Vagina (tissue), 2 donors: ENCODE measurements around the gene HABP2. TPM values are rescaled to one million over a fixed set of nuclear protein-coding genes. Genes with fewer than 3 reads are reported as not detected.

Source experiments
- DNase-seq, 2 donors: peaks; one replicate each; pipeline ENCODE4 v3.0.0-alpha.2; 2017; ENCODE audit errors: extremely low spot score in 2 of 2
- H3K27ac ChIP-seq: fragments of 200-600 bp; sonication (generic); one replicate; pipeline ENCODE4 v1.5.1; 2019
- H3K27me3 ChIP-seq: fragments of 200-600 bp; sonication (generic); one replicate; pipeline ENCODE4 v1.5.1; 2019
- H3K36me3 ChIP-seq, 2 donors: fragments of 200-600 bp; sonication (generic); one replicate each; pipeline ENCODE4 v1.5.1; 2017 to 2019
- H3K4me1 ChIP-seq: fragments of 200-600 bp; sonication (generic); one replicate; pipeline ENCODE4 v1.5.1; 2019
- H3K4me3 ChIP-seq, 2 donors: fragments of 200-600 bp; sonication (generic); 1 replicate in 1 of 2; 2 replicates in 1 of 2; pipeline ENCODE4 v1.5.1; 2016 to 2019
- H3K9me3 ChIP-seq: fragments of 200-600 bp; sonication (generic); one replicate; pipeline ENCODE4 v1.5.1; 2019
- POLR2A ChIP-seq, 2 donors: fragments of 450-650 bp; IDR thresholded peaks; one replicate each; pipeline ENCODE4 v1.6.1; 2017; ENCODE audit warnings: antibody characterized with exemption in 2 of 2, mild to moderate bottlenecking in 2 of 2, moderate library complexity in 2 of 2
- POLR2AphosphoS5 ChIP-seq, 2 donors: sonication (generic); formaldehyde crosslinking; IDR thresholded peaks; one replicate each; pipeline ENCODE4 v1.9.0; 2017; ENCODE audit warnings: antibody characterized with exemption in 2 of 2, mild to moderate bottlenecking in 2 of 2, low read depth in 1 of 2; ENCODE audit not compliant: insufficient read depth in 1 of 2
- intact Hi-C: fragments of 100-400 bp; cut with DNase I; formaldehyde crosslinking; loops from one replicate; pipeline ENCODE4 v1.15.1; 2023
- total RNA-seq: library from RNA; depleted of rRNA; stranded (reverse); fragments of >200 nt; gene quantifications from one replicate; pipeline ENCODE4 v1.2.3, GENCODE V29; 2016
- TF ChIP-seq, protein P1 (sequence below), 3 experiments: fragments of 450-650 bp in 2 of 3; fragments of 200-600 bp in 1 of 3; sonication (generic) in 1 of 3; IDR thresholded peaks; one replicate each; pipeline ENCODE4 v1.5.1; 2017 to 2019; ENCODE audit warnings: antibody characterized with exemption in 3 of 3, mild to moderate bottlenecking in 2 of 3, moderate library complexity in 2 of 3

Gene HABP2
- total RNA-seq, 1 donor from 2014 or later = not detected

DNA sequence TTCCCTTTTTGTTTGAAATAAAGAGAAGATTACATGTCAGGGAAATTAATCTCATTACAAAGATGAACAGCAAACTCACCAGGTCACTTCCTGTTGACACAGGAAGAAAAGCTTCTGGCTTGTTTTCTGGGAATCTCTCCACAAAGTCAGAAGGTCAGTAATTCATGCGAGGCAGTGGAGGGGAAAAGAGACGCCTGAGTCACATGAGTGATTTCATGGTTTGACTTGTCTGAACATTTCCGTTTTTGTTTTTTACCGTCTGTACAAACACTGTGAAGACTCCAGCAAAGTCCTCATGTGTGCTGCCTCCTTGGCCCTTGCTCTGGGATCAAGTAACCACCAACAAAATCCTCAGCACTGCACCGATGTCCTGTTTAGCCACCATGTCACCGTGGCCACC is 2.5 kb upstream of the HABP2 start:
- no peaks in the 10 kb centered on the region for H3K9me3 ChIP-seq
- intact Hi-C loops = no loop called here
- no peaks in the 10 kb centered on the region for H3K27me3 ChIP-seq
- peaks cover 6% of the 10 kb centered on the region for H3K4me1 ChIP-seq
- TF ChIP-seq POLR2AphosphoS5 (IDR thresholded peaks at IDR 0.05; ENCODE audit: insufficient read depth in 1 of 2, low read depth in 1 of 2) (no peak), POLR2A (IDR thresholded peaks at IDR 0.05) (no peak)
- TF ChIP-seq, protein P1, sequence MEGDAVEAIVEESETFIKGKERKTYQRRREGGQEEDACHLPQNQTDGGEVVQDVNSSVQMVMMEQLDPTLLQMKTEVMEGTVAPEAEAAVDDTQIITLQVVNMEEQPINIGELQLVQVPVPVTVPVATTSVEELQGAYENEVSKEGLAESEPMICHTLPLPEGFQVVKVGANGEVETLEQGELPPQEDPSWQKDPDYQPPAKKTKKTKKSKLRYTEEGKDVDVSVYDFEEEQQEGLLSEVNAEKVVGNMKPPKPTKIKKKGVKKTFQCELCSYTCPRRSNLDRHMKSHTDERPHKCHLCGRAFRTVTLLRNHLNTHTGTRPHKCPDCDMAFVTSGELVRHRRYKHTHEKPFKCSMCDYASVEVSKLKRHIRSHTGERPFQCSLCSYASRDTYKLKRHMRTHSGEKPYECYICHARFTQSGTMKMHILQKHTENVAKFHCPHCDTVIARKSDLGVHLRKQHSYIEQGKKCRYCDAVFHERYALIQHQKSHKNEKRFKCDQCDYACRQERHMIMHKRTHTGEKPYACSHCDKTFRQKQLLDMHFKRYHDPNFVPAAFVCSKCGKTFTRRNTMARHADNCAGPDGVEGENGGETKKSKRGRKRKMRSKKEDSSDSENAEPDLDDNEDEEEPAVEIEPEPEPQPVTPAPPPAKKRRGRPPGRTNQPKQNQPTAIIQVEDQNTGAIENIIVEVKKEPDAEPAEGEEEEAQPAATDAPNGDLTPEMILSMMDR (IDR thresholded peaks at IDR 0.05) = no peak
- no peaks in the 10 kb centered on the region for H3K36me3 ChIP-seq
- DNase-seq = no peak
- no peak overlapping the region for H3K27ac ChIP-seq
- no peak overlapping the region for H3K4me3 ChIP-seq

DNA sequence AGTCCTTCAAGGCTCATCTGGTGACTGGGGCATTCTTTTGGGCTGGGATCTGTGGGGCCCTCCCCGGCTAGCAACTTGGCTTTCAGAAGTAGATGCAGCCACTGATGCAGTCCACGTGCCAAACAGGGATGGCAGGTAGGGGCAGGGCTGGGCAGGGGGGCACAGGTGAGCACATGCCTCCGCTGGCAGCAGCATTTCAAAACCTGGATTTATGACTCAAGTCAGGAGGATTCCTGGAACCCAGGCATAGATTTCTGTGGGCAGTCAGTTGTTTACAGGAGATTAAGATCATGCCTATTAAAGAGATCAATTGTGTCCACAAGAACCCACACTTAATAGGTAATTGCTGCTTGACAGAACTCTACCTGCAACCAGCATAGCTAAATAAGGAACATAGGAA is 839 bp upstream of the HABP2 start:
- Histone ChIP-seq H3K9me3 (no peaks in the 10 kb centered on the region), H3K27me3 (no peaks in the 10 kb centered on the region), H3K36me3 (no peaks in the 10 kb centered on the region), H3K4me1 (peaks cover 8% of the 10 kb centered on the region), H3K27ac (no peak overlapping the region), H3K4me3 (no peak overlapping the region)
- no peak for DNase-seq
- TF ChIP-seq POLR2A (IDR thresholded peaks at IDR 0.05) = no peak
- no peak for TF ChIP-seq POLR2AphosphoS5 (IDR thresholded peaks at IDR 0.05; ENCODE audit: insufficient read depth in 1 of 2, low read depth in 1 of 2)
- TF ChIP-seq, protein P1 (IDR thresholded peaks at IDR 0.05) = no peak
- intact Hi-C loops = no loop called here

- intact Hi-C loops = no loop called here
- Histone ChIP-seq H3K4me3 (no peak overlapping the region), H3K36me3 (no peaks in the 10 kb centered on the region), H3K27ac (no peak overlapping the region), H3K4me1 (peaks cover 17% of the 10 kb centered on the region), H3K27me3 (no peaks in the 10 kb centered on the region), H3K9me3 (no peaks in the 10 kb centered on the region)
- TF ChIP-seq, protein P1 (IDR thresholded peaks at IDR 0.05) = no peak
- TF ChIP-seq POLR2AphosphoS5 (IDR thresholded peaks at IDR 0.05; ENCODE audit: insufficient read depth in 1 of 2, low read depth in 1 of 2) = no peak
- no peak for TF ChIP-seq POLR2A (IDR thresholded peaks at IDR 0.05)
- no peak for DNase-seq
Observed at GRCh38 chr10:113553149-113553548, 296 bp downstream of the HABP2 start.

DNA sequence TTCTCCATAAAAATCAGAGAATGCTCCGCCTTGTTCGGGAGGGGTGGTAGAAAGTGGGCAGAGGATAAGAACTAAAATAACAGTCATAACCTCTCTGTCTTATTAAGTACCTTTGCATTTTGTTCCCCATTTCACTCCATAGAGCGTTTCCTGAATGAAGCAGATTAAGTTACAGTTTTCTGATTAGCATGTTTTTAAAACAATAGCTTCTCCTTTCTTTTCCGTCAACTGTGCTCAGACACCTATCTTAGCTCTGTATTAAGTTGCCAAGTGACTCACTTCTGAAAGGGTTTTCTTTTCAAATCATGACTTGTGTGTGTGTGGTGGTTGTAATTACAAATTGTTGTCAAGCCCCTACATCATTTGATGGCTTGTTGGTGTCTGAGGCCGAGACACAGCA is 1.4 kb downstream of the HABP2 start:
- no peaks in the 10 kb centered on the region for H3K27me3 ChIP-seq
- no peaks in the 10 kb centered on the region for H3K36me3 ChIP-seq
- intact Hi-C loops = no loop called here
- no peak overlapping the region for H3K27ac ChIP-seq
- no peak overlapping the region for H3K4me3 ChIP-seq
- no peak for DNase-seq
- no peaks in the 10 kb centered on the region for H3K9me3 ChIP-seq
- peaks cover 17% of the 10 kb centered on the region for H3K4me1 ChIP-seq
- TF ChIP-seq, protein P1 (IDR thresholded peaks at IDR 0.05) = no peak
- TF ChIP-seq POLR2AphosphoS5 (IDR thresholded peaks at IDR 0.05; ENCODE audit: insufficient read depth in 1 of 2, low read depth in 1 of 2) (no peak), POLR2A (IDR thresholded peaks at IDR 0.05) (no peak)

- no peak for DNase-seq
- H3K36me3 ChIP-seq = no peaks in the 10 kb centered on the region
- H3K27me3 ChIP-seq = no peaks in the 10 kb centered on the region
- intact Hi-C loops = no loop called here
- peaks cover 17% of the 10 kb centered on the region for H3K4me1 ChIP-seq
- TF ChIP-seq POLR2A (IDR thresholded peaks at IDR 0.05) (no peak), POLR2AphosphoS5 (IDR thresholded peaks at IDR 0.05; ENCODE audit: insufficient read depth in 1 of 2, low read depth in 1 of 2) (no peak)
- TF ChIP-seq, protein P1 (IDR thresholded peaks at IDR 0.05) = no peak
- no peak overlapping the region for H3K27ac ChIP-seq
- no peak overlapping the region for H3K4me3 ChIP-seq
- no peaks in the 10 kb centered on the region for H3K9me3 ChIP-seq
Observed at GRCh38 chr10:113555245-113555644, 2.4 kb downstream of the HABP2 start.
